HG03108 (cell line): ENCODE results near the gene BTRC.
A peak's percentile ranks its signal among the peaks of the same experiment; 100 is the strongest.
"Not testable (repeated sequence)": the region's sequence is repeated elsewhere in the genome, so short reads cannot be mapped to it uniquely, and the experiment has no call there.

Experiments used
- ATAC-seq: cut with Tn5 transposase; IDR thresholded peaks from one replicate; pipeline ENCODE4 v1.9.1; 2021; ENCODE audit warnings: moderate library complexity; ENCODE audit not compliant: unreplicated experiment

The BTRC gene

DNA sequence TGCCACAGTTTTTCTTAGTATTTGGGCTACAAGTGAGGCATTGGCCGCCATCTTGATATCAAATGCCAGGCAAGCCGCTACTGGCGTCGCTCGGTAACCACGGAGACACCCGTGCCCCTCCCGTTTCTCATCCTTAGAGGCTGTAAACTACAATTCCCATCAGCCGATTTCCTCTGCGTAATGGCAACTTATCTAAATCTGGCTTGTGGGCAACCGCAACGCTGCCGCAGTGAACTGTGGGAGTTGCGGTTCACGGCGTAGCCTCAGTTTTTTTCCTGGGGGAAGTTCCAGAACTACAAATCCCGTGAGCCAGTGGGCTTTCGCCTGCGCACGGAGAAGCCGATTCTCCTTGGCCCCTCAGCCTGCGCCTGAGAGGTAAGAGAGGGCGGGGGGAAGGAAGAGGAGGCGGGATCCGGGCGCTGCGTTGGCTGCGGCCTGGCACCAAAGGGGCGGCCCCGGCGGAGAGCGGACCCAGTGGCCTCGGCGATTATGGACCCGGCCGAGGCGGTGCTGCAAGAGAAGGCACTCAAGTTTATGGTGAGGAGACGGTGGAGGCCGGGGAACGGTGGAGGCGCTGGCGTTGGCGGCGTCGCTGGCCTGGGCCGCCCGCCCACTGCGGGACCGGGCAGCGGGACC lies at the start of gene BTRC:
TSS of gene BTRC (plus strand) at position 474 of the 636 bp plus-strand sequence. CDS start at position 490, 16 bp downstream.
- ATAC-seq: peak; percentile 95

DNA sequence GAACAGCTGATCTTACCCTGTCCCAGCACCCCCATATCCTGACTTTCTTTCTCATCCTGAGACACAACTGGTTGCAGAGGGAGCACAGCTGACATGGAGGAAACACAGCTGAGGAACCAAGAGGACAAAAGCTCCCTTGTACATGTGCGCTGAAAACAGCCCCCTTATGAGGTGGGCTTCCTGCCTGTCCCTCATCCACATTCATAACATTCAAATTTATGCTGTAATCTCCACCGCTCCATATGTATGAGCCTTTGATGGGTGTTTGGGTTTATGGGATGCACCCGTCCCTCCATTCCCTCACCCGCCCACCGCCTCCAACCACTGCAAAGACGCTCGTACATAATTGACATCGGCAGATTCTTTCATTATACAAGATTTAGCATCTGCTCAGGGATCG lies 49.6 kb upstream of the BTRC start:
- ATAC-seq: no peak

DNA sequence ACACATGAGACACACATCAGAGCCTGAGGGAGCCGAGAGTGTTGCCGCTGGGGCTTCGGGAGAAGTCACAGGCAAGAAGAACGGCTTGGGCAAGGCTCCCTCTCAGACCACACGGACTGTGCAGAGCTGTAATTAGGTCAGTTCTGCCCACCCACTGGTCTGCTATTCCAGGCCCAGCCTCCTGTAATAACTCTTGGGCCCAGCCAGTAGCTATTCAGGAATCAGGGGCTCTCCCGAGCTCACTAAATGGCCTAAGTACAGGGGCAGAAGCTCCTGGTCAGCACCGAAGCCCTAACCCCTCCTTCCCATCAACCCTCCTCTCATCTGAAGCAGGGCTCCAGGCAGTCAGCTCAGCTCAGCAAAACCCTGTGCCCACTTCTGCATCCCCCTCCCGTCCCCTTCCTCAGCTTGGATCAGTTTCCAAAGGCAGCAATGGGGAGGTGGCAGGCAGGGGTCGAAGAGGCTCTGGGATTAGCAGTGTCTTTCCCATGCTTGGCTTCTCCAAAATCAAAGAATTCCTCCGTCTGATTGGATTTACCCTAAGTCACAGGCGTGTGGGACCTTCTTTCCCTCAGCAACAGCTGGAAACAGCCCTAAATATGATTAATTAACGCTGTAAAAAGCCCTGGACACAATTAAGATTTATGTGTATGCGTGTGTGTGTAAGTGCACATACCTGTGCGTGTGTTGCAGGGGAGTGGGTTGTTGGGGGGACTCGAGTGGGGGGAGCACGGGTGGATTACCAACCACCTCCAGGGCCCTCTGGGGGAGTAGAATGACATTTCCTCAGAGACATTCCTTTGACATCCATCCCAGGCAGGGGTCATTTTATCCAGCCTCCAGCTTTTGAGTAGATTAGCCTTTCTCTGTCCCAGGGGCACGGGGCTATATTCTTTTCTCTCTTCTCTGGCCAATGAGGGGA lies 48.4 kb upstream of the BTRC start:
- ATAC-seq: no peak

DNA sequence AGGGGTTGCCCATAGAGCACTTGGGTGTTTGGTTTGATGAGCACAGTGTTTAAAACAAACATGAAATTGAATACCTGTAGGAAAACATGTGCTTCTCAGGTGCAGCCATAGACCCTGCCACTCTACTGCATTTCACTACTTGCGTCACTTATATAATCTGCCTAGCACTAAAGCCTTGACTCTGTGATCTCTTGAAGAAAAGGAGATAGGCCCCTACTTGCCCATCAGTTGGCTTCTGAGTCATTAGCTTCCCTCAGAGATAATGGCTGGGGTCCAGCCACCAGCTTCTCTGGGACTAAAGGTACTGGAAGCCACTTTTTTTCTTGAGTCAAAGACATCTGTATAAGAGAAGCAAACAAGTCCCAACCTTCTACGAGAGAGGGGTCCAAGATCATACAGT lies 45.9 kb upstream of the BTRC start:
- ATAC-seq: no peak

DNA sequence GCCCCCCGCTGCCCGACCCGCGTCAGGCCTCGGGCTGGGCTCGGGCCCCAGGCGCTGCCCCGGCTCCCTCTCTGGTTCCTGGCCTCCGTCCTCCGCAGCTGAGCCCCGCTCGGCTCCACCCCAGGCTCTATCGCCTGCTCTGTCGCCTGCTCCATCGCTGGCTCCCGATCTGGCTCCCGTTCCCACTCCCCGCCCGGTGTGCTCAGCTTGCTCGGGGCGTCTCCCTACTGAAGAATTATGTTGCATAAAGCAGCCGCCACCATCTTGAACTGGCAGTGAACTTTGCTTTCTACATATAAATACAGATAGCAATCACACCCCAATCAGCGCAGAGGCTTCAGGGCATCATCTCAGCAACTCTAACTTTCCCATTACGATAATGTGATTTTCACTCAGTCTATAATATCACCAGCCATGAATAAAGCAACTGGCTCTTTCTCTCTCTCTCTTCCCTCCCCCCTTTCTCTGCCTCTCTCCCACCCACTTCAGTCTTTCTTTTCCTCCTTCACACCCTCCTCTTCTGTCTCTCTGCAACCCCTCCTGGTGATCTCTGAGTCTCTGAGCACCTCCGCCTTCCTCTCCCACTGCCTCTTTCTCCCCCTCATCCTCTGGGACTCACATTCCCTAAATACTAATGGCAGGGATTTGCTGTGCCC lies 43.3 kb upstream of the BTRC start:
- no peak for ATAC-seq

DNA sequence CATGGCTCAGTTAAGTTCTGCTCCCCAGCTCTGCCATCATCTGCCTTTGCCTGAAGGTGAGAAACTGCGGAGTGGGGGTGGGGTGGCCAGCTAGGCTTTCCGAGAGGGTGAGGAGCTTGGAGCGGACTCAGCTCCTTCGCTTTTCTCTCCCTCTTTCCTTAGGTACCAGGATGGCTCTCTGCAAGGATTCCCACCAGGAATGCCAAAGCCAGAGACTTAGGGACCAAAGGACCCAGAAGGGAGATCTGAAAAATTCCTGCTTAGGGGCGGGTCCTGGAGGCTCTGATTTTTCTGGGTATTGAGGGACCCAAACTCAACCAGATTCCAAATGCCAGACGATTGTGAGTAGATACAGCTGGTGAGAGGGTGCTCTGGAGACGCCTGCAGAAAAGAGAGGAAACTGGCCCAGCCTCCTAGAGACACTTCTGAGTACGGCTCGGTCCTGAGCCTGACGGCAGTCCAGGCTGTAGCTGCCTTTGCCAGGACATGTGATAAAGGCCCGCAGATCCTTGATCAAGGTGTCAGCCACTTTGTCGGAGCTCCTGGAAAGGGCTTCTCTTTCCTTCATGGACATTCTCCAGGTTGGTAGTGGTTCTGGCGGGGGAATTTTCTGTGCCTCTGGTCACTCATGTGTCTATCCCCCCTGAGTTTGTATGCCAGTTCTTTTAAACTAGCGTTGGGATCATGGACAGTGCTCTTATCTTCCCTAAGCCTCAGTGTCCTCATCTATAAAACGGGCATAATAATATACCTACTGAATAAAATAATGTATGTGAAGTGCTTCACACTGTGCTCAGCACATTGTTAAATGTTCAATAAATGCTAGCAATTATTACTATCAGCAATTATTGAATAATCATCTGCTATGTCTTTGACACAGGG lies 42.5 kb upstream of the BTRC start:
- no peak for ATAC-seq

DNA sequence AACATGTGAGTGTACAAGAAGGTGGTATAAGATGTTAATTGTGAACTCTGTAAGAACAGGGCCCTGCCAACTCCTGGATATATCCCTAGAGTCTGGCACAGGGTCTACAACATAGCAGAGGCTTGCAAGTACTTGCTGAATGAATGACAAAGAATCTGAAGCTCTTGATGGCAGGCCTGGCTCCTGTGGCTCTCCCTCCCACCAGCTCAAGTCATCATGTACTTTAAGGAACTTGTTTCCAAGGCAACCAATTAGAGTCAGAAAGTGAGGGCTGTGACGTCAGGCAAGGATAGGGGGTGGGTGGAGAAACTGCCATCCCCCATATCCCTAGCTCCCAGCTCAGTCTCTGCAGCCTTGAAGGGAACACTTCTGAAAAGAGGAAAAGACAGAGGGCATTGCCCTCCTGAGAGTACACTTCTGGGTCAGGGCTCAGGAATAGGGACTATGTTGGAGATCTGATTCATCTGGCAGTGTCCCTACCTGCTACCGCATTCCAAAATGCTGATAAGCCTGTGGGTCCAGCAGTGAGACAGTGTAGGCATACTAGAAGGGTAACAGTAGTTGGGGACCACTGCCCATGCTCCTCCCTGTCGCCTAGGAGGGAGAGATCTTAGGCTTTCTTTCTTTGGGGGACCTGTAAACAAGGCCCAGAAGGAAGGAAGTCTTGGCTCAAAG lies 34.6 kb upstream of the BTRC start:
- no peak for ATAC-seq

DNA sequence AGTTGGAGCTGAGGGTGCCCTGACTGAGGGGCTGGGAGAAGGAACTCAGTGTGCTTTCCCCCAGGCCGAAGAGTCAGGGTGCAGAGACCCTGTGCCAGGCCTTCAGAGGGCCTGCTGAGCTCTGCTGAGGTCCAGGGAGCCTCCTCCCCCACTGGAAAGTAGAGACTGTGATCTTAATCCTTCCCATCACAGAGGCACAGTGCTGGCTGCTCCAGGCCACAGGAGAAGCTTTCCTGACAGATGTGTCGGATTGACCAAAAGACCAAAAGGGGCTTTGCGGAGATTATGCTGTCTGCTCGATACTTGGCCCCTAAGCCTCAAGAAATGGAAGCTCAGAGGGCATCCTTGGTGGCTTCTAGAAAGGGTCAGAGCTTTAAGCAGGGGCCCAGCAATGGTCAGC lies 32.9 kb upstream of the BTRC start:
- no peak for ATAC-seq

DNA sequence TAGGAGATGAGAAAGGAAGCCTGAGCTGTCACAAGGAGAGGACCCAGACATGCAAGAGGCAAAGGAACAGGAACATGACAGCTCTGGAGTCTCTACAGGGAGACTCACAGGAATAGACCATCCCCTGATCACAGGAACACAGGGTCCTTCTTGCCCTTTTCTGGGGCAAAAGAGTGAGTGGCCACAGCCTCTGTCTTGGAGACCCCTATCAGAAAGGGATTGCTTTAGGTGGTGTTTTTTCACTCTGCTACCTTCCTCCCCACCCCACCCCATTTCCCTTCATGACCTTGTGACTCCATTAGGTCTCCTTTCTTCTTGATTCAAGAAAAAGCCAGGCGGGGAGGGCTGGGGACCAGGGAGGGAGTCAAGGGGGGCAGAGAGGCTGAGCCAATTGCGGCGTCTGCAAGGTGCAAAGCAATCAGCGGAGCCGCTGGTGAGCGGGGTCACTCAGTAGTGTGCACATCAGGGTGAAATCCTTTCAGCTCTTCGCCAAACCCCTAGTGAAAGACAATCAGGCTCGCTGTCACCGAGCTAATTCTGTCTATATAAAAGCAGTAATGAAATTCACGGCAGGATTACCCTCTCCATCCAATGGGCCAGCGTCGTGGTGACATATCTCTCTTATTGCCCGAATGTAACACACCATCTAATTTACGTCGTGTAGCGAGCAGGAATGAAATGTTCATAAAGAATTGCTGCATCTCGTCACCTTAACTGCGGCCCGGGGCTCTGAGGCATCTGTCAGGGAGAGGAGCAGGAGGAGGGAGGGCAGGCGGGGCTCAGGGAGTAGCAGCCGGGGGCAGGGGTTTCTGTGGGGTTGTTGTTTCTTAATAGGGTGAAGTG lies 31.5 kb upstream of the BTRC start:
- ATAC-seq: no peak

DNA sequence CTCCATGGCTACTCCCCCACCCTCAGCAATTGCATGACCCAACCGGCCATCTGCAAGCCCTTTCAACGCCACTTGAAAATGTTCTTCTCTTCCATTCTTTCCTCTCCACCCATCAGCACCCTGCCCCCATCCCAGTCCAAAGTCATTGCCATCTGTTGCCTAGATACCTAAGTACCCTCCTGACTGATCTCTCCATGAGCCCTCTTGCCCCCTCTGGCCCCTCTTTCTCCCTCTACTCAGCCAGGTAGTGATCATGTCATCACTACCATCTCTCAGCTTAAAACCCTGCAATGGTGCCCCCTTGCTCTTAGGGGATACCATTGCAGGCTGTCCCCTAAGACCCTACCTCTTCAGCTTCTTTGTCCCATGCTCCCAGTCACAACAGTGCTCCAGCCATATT lies 30.5 kb upstream of the BTRC start:
- no peak for ATAC-seq

DNA sequence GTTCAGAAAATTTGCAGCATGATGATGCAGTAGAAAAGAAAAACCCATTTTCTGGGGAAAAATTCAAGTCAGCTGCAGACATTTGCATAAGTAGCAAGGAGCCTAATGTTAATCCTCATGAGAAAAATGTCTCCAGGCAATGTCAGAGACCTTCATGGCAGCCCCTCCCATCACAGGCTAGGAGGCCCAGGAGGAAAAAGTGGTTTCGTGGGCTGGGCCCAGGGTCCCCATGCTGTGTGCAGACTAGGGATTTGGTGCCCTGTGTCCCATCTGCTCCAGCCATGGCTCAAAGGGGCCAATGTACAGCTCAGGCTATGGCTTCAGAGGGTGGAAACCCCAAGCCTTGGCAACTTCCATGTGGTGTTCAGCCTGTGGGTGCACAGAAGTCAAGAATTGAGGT lies 26.5 kb upstream of the BTRC start:
- ATAC-seq: not testable (repeated sequence)

DNA sequence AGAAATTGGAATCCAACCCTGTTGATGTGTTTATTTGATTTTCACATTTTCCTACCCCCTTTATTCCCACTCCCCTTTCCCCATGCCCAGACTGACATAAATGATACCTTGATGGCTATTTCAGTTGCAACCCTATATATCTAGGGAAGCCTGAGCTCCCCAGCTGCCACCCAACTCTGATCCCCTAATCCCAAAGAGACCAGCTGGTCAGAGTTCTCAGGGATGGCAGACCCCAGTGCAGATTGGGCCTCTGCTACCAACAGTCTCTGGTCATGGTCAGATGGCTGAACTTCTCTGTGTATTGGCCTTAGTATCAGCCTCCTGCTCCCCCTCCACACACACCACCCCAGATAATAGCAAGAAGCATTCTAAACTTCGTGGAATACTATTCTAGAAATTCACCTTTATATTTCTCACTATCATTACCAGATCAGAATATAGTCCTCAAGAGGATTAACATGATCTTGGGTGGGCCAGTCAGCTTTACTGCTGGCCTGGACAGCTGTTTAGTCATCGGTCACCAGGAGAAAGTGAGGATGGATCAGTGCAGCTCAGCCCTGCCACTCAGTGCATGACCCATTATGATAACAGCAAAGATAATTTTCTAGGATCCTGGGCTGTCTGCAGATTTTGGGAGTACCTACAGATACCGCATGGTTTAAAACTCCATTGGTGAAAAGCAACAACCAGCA lies 24.5 kb upstream of the BTRC start:
- ATAC-seq: no peak

DNA sequence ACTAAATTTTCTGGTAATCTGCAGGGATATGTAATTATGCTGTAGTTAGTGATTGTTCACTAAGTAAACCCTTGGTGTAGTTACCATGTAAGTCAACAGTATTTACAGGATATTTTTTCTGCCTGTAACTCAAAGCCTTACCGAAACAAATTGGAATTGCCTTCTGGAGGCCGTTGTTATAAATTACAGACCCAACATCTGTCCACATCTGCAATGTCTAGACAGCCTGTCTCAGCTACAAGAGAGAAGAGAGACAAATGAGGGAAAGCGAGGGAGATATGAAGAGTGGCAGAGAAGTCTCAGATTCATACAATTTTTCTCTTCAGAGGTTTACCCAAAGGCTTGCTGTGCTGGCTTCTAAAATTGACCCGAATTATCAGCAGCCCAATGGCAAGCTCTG lies 23.7 kb upstream of the BTRC start:
- no peak for ATAC-seq

DNA sequence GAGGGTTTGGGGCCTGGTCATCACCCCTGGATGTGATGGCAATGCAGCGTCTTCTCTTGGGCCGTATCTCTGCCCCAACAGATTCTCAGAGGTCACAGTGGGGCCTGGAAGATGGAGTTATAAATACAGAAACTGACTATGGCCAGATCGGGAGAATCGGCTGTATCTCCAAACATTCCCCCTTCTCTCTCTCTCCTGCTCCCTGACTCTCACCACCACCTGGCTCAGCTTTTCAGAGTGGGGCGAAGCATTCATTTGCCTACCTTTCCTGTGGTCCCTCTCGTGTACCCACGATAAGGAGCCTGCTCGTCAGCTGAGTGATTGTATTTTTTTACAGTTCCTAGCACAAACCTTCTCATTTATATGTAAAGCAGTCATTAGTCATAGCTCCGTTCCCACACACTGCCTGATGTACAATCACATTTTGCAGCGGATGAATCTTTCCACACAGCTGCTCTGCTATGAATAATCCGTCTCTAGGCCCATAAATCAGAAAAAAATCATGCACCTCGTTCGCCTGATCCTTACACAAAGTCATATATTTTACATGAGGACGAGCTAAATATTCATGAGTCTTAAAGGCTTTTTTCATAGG lies 23.2 kb upstream of the BTRC start:
- no peak for ATAC-seq

DNA sequence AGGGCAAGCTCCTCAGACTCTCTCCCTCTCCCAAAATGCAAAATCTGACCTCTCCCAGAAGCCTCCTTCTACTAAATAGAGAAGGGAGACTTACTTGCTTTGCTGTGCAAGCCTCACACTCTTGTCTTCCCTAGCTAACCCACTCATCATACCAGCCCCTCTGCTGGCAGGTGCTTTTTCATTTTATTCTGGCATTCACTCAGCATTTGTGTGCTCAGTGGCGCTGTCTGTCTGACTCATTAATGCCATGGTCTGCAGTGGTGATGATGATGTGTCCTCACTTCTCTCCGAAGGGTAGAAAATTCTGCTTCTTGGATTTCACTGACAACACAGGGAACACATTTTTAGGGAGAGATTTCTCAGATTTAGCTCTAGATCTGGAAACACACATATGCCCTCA lies 22.0 kb upstream of the BTRC start:
- no peak for ATAC-seq

DNA sequence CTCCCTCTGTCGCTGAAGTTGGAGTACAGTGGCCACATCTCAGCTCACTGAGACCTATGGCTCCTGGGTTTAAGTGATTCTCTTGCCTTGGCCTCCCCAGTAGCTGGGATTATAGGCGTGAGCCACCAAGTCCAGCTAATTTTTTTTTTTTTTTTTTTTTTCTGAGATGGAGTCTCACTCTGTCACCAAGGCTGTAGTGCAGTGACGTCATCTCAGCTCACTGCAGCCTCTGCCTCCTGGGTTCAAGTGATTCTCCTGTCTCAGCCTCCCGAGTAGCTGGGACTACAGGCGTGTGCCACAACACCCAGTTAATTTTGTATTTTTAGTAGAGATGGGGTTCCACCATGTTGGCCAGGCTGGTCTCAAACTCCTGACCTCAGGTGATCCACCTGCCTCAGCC lies 19.7 kb upstream of the BTRC start:
- not testable (repeated sequence) for ATAC-seq

DNA sequence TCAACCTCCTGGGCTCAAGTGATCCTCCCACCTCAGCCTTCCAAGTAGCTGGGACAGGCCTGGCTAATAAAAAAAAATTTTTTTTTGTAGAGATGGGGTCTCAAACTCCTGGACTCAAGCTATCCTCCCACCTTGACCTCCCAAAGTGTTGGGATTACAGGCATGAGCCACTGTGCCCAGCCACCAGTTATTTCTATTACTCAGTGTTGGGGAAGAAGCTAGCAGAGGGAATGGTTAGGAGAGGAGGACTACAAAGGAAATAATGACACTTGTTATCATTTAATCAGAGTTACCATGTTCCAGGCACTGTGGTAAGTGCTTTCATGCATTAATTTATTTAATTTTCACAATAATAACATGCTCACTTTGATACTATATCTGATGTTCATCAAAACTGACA lies 17.6 kb upstream of the BTRC start:
- ATAC-seq: no peak

DNA sequence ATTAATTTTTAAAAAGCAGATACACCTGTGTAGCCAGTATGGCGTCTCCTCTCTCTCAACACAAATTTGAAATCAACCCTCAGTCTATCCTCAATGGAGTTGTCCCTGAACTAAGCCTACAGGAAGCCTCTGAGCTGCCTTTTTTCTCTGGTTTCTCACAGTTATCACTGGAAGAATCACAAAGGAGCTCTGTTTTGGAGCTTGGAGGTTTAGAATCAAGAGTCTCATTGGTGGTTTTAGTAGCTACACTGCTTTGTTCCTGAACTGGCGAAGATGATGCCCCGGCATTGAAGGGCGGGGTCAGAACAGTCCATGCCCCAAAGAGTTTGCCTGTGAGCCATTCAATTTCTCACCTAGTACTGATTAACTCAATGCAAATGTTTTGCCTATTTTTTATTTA lies 16.1 kb upstream of the BTRC start:
- no peak for ATAC-seq
